HTERT RPE-1 (cell line): ENCODE measurements around the gene IQCK.
"Not testable (repeated sequence)": the region's sequence is repeated elsewhere in the genome, so short reads cannot be mapped to it uniquely, and the experiment has no call there.

Experiments
- in situ Hi-C: fragments of 300-500 bp; cut with MboI; formaldehyde crosslinking; loops from 4 replicates; pipeline ENCODE4 v1.14.3; 2020; ENCODE audit warnings: low sequenced_read_pairs

The IQCK gene

DNA sequence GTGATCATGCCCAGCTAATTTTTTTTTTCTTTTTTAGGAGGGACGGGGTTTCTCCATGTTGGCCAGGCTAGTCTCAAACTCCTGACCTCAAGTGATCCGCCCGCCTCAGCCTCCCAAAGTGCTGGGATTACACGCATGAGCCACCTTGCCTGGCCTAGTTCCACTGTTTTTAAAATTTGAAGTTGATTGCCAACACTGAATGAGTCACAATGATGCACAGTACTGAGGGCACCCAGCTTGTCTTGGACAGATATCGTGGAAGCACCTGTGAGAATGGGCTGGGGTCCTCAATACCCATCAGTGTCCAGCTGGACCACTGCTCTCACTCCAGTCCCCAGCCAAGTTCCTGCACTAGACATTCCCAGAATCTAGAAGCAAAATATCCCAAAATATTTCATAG lies 2.5 kb upstream of the IQCK start:
- in situ Hi-C loops = no loop called here

DNA sequence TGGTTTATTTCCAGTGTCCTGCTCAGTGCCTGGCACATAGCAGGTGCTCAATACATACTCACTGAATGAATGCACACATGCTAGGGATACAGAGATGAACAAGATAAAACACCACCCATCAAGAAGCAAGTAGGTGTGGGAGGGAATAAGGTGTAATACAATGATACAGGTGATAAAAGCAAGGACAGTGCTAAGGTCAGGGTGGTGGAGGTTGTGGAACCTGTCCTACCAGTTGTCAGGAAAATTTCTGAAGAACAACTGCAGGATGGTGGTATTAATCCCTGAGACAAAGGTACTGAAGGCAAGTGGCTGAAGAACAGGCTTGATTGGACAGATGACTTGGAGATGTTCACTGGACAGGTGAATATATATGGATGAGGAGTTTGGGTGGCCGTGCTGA lies 1.9 kb upstream of the IQCK start:
- in situ Hi-C loops = no loop called here

DNA sequence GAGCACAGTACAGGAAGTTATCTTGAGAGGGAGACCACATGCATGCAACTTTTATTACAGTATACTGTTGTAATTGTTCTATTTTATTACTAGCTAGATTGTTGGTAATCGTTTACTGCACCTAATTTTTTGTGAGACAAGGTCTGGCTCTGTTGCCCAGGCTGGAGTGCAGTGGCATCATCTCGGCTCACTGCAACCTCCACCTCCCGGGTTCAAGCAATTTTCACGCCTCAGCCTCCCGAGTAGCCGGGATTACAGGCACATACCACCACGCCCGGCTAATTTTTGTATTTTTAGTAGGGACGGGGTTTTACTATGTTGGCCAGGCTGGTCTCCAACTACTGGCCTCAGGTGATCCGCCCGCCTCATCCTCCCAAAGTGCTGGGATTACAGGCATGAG lies 1.3 kb upstream of the IQCK start:
- in situ Hi-C loops = not testable (repeated sequence)

- in situ Hi-C loops = no loop called here
Observed at GRCh38 chr16:19717314-19717713, 757 bp upstream of the IQCK start.

DNA sequence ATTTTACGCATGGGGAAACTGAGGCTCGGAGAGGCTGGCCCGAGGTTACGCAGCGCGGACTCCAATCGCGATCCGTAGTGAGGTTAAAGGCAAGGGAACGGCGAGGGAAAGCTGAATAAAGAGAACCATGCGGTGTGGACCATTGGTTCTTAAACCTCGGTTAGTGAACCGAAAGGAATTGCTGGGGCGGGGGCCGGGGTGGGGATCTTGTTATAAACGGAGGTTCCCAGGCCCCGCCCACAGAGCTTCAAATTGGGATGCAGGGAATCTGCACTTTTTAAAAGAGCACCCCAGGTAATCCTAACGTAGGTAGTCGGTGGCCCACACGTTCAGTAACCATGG lies 524 bp downstream of the IQCK start:
- in situ Hi-C loops = no loop called here

DNA sequence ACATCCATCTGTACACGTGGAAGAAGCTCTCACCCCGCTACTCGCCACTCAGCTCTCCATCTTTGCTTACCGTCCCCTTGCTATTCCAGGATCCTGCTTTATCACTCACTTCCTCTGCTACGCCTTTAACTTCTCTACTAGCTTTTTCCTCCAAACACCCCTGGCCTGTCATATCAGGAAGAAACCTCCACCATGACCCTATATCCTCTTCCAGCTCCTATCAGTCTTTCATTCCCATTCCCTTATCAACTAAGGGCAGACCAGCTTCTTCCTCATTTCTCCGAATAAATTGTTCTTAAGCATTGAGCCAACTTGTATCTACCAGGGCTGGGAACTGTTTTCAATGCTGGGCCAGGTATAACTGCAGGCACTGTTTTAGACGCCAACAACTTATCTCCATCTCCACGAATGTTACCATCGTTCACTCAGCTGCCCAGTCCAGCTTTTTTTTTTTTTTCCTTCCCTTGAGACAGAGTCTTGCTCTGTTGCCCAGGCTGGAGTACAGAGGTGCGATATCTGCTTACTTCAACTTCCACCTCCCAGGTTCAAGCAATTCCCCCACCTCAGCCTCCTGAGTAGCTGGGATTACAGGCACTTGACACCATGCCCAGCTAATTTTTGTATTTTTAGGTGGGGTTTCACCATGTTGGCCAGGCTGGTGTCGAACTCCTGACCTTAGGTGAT lies 4.3 kb downstream of the IQCK start:
- in situ Hi-C loops = no loop called here

DNA sequence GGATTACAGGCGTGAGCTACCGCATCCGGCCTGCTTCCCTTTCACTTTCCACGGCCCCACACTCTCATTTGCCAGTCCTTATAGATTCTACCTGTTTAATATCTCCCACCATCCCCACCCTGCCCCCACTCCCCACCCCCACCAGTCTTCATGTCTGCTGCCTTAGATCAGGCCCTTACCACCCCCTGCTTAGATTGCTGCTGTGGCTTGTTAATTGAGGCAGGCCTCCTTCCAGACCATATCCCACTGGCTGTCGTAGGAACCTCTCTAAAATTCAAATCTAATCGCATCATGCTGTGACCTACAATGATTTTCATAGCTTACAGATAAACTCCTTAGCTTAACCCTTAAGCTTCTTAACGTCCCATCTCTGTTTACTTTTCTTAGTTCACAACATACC lies 4.9 kb downstream of the IQCK start:
- in situ Hi-C loops = no loop called here

DNA sequence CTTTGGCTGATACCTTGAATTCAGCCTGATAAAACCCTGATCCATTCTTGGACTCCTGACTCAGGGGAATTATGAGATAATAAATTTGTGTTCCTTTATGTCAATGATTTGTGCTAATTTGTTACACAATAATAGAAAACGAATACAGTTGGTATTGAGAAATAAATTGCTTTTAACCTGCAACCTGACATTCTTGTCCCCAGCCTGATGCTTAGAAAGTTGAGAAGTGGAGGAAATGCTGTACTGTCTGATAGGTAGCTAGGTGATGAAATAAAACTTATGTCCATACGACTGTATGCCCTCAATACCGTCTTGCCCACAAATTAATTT lies 10.5 kb downstream of the IQCK start:
- in situ Hi-C loops = no loop called here

- in situ Hi-C loops = no loop called here
Observed at GRCh38 chr16:19733551-19733950, 15.5 kb downstream of the IQCK start.

GRCh38 chr16:19735074-19735867 lies 17.2 kb downstream of the IQCK start:
- in situ Hi-C loops = no loop called here

GRCh38 chr16:19737306-19738038 lies 19.4 kb downstream of the IQCK start:
- in situ Hi-C loops = no loop called here

- in situ Hi-C loops = no loop called here
Observed at GRCh38 chr16:19741354-19741753, 23.3 kb downstream of the IQCK start.

DNA sequence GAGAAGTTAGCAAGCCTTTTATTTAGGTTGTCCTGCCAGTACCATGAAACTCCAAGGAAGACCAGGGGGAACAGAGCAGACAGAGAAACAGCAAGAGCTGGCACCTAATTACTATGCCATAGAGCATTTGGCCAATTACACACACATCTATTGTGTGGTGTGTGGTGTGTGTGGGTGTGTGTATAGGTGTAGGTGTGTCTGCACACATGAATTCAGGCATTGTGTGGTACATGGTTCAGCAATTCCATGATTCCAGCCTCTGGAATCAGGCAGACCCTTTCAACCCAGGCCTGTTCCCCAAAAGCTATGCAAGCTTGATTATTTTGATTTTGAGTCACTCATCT lies 25.7 kb downstream of the IQCK start:
- in situ Hi-C loops = no loop called here

- in situ Hi-C loops = no loop called here
Observed at GRCh38 chr16:19744670-19745069, 26.6 kb downstream of the IQCK start.

DNA sequence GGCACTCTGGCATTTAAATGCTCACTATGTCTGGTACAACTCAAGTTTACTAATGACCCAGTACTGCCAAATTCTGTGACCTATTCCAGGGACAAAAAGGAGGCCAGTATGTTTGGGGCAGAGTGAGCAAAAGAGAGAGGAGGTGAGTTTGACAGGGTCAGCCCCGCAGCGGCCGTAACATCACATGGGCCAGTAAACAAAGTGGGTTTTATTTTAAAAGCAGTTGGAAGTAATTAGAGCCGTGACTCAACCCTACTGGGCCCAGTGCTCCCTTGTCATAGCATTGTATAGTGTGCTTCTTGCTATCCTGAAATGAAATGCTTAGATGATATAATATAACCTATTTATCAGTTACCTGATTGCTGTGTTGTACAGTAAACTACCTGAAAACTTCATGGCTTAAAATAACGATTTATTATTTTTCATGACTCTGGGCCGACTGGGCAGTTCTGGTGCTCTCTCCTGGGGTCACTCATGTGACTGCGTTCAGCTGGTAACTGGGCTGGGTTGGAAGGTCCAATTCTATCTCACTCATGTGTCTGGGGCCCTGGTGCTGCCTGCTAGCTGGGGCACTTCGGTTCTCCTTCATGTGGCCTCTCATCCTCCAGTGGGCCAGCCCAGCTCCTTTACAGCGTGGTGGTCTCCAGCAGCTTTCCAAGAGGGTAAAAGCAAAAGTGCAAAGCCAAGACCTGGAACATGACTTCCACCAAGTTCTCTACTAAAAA lies 27.4 kb downstream of the IQCK start:
- in situ Hi-C loops = no loop called here

DNA sequence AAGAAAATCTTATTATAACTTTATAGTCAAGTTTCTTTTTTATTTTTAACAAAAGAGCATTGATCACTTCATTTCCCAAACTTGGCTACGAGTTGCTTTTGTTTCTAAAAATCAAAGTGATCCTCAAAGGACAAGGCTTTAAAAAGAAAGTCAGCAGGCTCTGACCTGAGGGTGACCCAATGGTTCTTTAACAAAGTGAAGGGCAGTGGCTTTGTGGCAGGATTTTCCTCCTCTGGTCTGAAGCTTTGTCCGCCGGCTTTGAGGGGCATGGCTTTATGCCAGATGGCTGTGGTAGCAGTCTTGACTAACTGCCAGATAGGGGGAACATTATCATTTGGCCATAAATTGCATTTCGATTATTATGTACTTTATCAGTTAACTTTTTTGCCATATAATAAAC lies 28.5 kb downstream of the IQCK start:
- in situ Hi-C loops = no loop called here

DNA sequence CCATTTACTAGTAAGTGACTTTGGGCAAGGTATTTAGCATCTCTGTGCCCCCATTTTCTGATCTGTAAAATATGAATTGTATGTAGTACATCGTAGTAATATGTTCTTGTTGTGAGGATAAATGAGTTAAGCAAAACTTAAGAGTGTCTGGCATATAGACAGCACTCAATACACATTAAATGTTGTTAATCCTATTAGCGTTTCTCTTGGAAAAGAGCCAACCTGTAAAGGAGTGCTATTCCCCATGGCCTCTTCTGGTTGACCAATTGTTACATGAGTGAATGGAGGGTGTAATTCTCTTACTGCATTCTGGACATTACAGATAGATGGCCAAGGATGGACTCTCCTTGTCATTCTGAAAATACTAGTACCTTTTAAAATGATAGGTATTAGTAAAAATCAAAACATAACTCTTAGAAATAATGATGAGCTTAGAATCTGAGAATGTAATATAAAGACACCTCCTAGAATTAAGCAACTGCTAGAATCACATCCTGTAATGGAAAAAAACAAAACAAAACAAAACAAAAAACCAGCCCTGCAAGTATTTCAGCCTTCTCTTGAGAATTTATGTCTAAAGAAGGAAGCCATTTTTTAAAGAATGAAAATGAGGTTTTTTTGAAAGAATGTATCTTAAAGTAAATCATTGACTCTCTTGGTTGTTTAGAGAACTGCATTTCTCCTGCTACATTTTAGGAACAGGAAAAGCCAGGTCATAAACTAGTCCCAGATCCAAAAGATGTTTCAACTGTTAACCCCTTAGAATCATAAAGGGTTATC lies 30.5 kb downstream of the IQCK start:
- in situ Hi-C loops = no loop called here

DNA sequence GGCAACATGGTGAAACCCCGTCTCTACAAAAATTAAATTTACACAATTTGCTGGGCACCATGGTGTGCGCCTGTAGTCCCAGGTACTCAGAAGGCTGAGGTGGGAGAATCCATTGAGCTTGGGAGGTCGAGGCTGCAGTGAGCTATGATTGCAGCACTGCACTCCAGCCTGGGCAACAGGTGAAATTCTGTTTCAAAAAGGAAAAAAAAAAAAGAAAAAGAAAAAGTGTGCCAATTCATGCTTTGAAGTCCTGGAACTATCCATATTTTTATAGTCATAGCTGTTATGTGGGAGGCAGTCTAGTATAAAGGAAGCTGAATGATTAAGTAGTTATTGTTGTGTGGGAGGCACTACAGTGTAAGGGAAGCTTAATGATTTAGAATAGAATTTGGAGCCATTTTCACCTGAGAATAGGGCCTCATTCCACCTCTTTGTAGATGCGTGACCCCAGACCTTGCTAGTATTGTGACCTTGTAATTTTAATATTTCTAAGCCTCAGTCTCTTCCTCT lies 31.6 kb downstream of the IQCK start:
- in situ Hi-C loops = no loop called here

- in situ Hi-C loops = no loop called here
Observed at GRCh38 chr16:19751478-19752385, 33.7 kb downstream of the IQCK start.
